GM18511 (cell line): Measurements from ENCODE around the gene RASGEF1C.
"Not testable (repeated sequence)": the region's sequence is repeated elsewhere in the genome, so short reads cannot be mapped to it uniquely, and the experiment has no call there.

Experiments used
- ATAC-seq: cut with Tn5 transposase; IDR thresholded peaks from one replicate; pipeline ENCODE4 v1.9.1; 2021; ENCODE audit warnings: mild to moderate bottlenecking, moderate library complexity; ENCODE audit not compliant: unreplicated experiment

The RASGEF1C gene

GRCh38 chr5:180137401-180138213 is 71.4 kb downstream of the RASGEF1C start:
- ATAC-seq = no peak

GRCh38 chr5:180136630-180137381 is 72.2 kb downstream of the RASGEF1C start:
- no peak for ATAC-seq

- ATAC-seq = no peak
Measured at GRCh38 chr5:180135967-180136629, 72.9 kb downstream of the RASGEF1C start.

- no peak for ATAC-seq
Measured at GRCh38 chr5:180135128-180135955, 73.7 kb downstream of the RASGEF1C start.

- ATAC-seq = no peak
Measured at GRCh38 chr5:180133971-180134508, 75.0 kb downstream of the RASGEF1C start.

DNA sequence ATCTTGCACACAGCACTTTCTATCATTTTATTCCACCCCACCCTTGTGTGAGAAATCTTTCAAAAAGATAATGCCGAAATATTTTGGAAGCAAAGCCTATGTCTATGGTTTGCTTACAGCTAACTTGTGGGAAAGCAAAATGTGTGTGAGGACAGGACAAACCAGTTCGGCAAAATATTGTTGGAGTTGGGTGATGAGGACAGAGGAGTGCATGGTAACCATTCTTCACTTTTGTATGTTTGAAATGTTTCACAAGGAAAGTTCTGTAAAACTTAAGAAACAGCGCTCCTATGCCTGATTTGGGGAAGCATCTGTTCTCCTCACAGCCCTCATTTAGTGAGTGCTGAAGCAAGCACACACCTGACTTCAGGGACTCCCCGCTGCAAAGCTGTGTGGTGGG is 75.5 kb downstream of the RASGEF1C start:
- ATAC-seq = no peak

DNA sequence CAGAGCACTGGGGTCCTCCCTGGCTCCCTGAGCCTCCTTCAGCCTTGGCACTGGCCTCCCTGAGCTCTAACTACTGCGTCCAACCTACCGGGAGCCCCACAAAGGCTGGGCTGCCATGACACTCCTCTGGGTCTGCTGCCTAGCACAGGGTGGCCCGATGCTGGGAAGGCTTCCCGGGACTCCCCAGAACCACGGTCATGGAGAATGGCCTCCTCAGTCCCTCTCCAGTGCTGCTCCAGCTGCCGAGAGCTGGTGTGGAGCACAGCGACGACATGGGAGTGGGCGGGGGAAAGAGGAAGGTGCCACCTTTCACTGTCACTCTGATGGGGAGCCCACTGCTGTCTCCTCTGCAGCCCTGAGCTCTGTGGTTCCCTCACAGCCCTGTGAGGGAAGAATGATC is 76.0 kb downstream of the RASGEF1C start:
- ATAC-seq = no peak

DNA sequence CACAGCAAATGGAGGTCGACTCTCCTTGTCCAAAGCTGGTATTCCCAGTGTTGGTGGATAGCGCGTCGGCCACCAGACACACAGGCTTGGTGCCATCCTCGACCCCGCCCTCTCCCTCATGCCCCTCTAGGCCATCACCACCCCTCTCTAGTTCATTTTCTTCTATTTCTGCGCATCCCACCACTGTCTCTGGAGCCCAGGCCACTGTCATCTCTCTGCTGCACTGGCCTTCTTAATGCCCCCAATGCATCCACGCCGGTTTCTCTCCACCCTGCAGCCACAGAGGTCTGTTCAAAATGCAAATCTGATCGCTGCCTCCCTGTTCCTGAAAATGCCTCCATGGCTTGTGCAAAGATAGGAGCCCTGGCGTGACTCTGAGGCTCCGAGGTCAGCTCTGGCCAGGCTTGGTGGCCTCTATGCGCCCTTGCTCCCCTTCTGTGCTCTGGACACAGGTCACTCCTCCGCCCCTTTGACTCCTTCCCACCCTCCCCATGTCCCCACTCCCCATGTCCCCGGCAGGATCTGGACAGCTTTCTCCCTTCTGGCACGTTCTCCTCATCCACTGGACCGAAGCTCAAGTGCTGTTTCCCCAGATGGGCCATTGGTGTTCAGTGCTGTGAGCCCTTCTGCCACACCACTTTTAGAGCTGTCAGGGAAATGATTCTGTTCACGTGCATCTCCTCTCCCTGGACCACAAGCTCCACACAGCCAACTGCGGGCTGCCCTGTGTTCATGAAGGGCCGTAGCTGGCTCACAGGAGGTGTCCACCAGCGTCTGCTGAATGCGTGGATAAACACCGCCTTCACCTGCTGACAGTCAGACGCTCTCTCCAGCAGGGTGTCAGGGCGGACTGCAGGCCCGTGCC is 77.9 kb downstream of the RASGEF1C start:
- no peak for ATAC-seq

GRCh38 chr5:180130291-180130869 is 78.6 kb downstream of the RASGEF1C start:
- no peak for ATAC-seq

DNA sequence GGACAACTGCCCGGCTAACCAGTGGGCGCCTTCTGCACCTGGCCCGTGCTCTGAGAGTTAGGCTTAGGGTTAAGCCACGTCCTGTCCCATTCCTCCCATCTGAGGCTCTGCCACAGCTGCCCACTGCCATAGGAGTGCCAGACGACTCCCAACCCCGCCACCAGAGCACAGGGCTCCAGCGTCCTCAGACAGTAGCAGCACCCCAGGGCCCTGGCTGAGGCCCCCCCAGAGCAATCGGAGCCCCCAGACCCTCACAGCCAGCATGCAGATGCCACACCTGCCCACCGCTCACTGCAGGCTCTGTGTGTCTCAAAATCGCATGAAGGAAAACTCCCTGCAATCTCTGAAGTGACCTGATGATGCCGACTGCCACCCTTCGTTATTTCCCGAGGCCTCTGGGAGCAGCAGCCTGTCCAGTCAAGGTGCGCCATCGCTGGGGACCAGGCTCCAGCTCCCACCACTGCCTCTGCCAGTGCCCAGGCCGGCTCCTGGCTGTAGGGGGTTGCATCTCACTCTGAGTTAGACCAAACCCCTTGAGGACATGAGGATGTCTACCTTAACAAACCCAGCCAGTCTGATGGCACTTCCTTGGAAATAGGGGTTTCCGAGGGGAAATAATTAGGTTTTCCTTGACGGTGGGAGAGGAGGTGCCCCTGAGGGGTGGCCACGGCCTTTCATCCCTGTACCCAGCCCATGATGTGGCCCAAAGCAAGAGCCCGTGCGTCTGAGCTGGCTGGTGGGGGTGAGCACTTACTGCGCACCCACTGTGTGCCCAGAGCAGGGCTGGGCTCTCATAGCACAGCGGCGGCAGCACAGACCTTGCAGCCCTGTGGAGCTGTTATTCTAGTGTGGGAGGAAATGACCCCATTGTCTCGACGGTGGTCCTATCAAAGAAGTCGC is 79.5 kb downstream of the RASGEF1C start:
- ATAC-seq = no peak

GRCh38 chr5:180128671-180129261 is 80.2 kb downstream of the RASGEF1C start:
- no peak for ATAC-seq

DNA sequence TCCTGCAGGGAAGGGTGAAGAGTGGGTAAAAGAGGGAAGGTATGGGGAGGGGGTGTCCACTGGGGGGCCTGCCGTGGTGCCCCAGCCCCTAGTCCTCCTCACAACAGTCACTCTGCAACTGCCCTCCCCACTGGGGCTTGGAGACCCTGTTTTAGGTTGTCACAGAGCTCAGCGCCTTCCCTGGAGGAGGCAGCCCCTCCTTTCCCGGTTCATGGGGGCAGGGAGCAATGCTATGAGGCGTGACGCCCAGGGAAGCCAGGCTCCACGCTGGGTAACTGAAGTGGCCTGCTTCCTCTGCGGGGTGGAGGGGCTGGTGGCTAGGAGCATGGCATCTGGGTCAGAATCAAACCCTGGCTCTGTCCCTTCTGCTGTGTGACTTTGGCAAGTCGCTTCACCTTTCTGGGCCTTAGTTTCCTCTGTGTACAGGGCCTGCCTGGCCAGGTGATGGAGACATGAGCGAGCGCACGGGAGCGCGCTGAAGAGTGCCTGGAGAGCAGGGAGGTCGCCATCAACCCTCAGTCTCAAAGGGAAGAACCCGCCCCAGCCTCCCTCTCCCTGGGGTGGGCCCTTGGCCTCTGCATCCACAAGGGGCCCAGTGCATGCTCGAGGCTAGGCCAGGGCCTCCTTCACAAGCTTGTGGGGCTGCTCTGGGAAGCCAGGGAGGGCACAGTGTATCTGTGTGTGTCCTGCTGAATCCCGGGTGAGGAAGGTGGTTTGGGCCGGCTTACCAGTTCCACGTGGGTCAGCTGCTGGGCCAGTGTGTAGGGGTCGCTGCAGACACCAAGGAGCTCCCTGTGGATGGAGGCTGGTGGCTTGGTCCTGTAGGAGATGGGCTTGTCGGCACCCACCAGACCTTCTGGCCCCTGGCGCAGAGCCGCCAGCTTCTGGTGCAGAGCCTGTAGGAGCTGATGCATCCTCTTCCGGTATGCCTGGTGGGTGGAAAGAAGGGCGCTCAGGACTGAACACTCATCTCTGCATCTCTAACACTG is 81.0 kb downstream of the RASGEF1C start:
- ATAC-seq = no peak

DNA sequence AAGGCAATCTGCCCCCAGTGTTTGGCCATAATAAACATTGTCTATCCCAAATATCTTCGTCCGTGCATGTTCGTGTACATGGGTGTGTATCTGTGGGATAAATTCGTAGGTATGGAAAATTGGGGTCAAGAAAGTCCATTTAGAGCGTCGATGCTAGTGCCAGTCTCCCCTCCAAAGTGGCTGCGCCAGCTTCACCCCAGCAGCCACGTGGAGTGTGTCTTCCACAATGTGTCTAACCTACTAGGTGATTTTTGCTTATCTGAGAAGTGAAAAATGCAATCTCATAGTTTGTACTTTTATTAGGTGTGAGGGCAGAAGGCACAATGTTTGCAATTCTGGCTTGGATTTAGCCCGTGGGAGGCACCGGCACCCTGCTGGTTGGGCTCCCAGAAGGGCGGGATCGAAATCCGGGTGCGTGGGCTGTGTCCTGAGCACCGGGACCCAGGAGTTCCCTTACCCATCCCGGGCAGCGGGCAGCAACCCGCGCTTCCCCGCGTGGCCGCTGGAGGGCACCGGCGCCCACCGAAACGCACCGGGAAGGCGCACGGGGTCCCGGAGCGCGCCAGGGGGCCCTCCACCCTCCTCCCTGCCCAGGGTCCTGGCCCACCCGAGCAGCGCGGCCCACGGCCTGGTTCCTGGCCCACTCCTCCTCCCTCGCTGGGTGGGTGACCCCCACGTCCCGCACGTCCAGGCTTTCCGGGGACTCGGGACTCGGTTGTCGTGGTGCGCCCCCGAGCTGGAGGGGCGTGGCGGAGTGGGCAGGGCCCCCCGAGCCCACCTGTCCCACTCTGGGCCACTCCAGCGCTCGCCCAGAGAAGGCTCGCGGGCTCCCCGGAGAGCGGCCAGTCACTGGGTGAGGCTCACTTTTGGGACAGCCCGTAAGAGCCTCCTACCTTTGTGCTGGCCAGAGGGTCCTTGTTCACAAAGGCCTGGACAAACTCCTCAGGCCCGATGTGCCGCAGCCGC is 82.0 kb downstream of the RASGEF1C start:
- no peak for ATAC-seq

GRCh38 chr5:180126156-180126555 is 82.9 kb downstream of the RASGEF1C start:
- ATAC-seq = not testable (repeated sequence)

DNA sequence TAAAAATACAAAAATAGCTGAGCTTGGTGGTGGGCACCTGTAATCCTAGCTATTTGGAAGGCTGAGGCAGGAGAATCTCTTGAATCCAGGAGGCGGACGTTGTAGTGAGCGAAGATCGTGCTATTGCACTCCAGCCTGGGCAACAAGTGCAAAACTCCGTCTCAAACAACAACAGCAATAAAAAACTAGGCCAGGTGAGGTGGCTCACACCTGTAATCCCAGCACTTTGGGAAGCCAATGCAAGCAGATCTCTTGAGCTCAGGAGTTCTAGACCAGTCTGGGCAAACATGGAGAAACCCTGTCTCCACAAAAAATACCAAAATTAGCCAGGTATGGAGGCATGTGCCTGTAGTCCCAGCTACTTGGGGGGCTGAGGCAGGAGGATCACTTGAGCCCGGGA is 84.3 kb downstream of the RASGEF1C start:
- ATAC-seq = not testable (repeated sequence)
